Endodermal cell (in vitro differentiated cells): ENCODE data around the gene AARSD1. TPM values are rescaled to one million over a fixed set of nuclear protein-coding genes. Genes with fewer than 3 reads are reported as not detected.

Source experiments
- DNase-seq: peaks from one replicate; pipeline ENCODE4 v3.0.0-alpha.2; 2017
- H3K27ac ChIP-seq: 2 replicates; pipeline ENCODE4 v1.5.1; 2013; ENCODE audit warnings: mild to moderate bottlenecking, low read depth, low read length, moderate library complexity
- H3K27me3 ChIP-seq: 2 replicates; pipeline ENCODE4 v1.6.1; 2013; ENCODE audit warnings: mild to moderate bottlenecking, low read length, moderate library complexity; ENCODE audit not compliant: insufficient read depth, control insufficient read depth, poor library complexity, severe bottlenecking
- H3K36me3 ChIP-seq: 2 replicates; pipeline ENCODE4 v1.7.0; 2013; ENCODE audit warnings: mild to moderate bottlenecking, low read length, moderate library complexity; ENCODE audit not compliant: control insufficient read depth, insufficient read depth
- H3K4me1 ChIP-seq: one replicate; pipeline ENCODE4 v1.7.0; 2013; ENCODE audit warnings: low read length; ENCODE audit not compliant: control insufficient read depth, insufficient read depth
- H3K4me3 ChIP-seq: 2 replicates; pipeline ENCODE4 v1.5.1; 2013; ENCODE audit warnings: mild to moderate bottlenecking, low read length, moderate library complexity
- H3K9ac ChIP-seq: 2 replicates; pipeline ENCODE4 v1.6.1; 2013; ENCODE audit warnings: mild to moderate bottlenecking, low read length, moderate library complexity; ENCODE audit not compliant: poor library complexity, severe bottlenecking; ENCODE audit errors: extremely low read depth
- H3K9me3 ChIP-seq: 2 replicates; pipeline ENCODE4 v1.6.1; 2013; ENCODE audit warnings: mild to moderate bottlenecking, low read length, moderate library complexity; ENCODE audit not compliant: control insufficient read depth
- H3K27ac Mint-ChIP-seq: 2 replicates; pipeline ENCODE4 v1.8.0; 2020; ENCODE audit warnings: mixed read lengths
- H3K27me3 Mint-ChIP-seq: 2 replicates; pipeline ENCODE4 v1.8.0; 2021; ENCODE audit warnings: mild to moderate bottlenecking, mixed read lengths; ENCODE audit not compliant: insufficient read depth
- H3K36me3 Mint-ChIP-seq: 2 replicates; pipeline ENCODE4 v1.8.0; 2020; ENCODE audit warnings: low read depth, mixed read lengths
- H3K4me1 Mint-ChIP-seq: 2 replicates; pipeline ENCODE4 v1.8.0; 2020; ENCODE audit warnings: mixed read lengths
- H3K4me3 Mint-ChIP-seq: 2 replicates; pipeline ENCODE4 v1.8.0; 2020; ENCODE audit warnings: mild to moderate bottlenecking, moderate library complexity, mixed read lengths
- H3K9me3 Mint-ChIP-seq: 2 replicates; pipeline ENCODE4 v1.8.0; 2020; ENCODE audit warnings: mild to moderate bottlenecking, mixed read lengths
- WGBS, 2 experiments: methylation state at CpG; one replicate each; pipeline versions ENCODE4 v1.1.5 to v1.1.7; 2013; ENCODE audit warnings: missing lambda C conversion rate in 2 of 2, mixed read lengths in 1 of 2; ENCODE audit not compliant: insufficient coverage in 1 of 2, insufficient read length in 1 of 2; 5-methylcytosine and 5-hydroxymethylcytosine counted together
- total RNA-seq, 2 donors: library from RNA; stranded (reverse); fragmentation: NEBNext Ultra II Directional in 1 of 2; extraction: Animal tissue kit (Norgen Biotek cat#: 25700) in 1 of 2; gene quantifications; 2 replicates in 1 of 2; 3 replicates in 1 of 2; pipeline ENCODE4 v1.2.1, GENCODE V29; 2021
- TF ChIP-seq, protein P1 (sequence below): fragments of 200-600 bp; sonication (generic); conservative IDR thresholded peaks from 2 replicates; pipeline ENCODE4 v1.5.0; 2021; ENCODE audit warnings: antibody characterized with exemption, mild to moderate bottlenecking

The AARSD1 gene
- total RNA-seq, 2 donors from 2014 or later: 48.7 to 50.9 TPM

DNA sequence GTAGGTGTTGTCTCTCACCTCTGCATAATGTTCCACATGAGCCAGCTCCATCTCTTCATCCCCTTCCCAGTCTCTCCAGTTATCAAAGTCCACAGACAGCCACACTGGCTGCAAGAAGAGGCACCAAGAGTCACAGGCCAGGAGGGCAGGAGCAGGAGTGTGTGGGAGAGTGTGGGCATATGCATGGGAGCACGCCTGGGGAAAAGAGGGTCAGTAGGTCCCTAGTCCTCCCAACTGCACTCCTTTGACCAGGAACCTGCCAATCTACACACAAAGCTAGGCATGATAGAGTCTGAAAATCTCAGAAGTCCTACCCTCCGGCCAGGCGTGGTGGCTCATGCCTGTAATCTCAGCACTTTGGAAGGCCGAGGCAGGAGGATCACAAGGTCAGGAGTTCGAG, 7.3 kb upstream of the AARSD1 start:
- WGBS, 2 experiments: 91 to 92% methylated on average over 5 of the region's 5 CpGs
- H3K27ac Mint-ChIP-seq: no peak overlapping the region
- H3K4me3 Mint-ChIP-seq: no peak overlapping the region

DNA sequence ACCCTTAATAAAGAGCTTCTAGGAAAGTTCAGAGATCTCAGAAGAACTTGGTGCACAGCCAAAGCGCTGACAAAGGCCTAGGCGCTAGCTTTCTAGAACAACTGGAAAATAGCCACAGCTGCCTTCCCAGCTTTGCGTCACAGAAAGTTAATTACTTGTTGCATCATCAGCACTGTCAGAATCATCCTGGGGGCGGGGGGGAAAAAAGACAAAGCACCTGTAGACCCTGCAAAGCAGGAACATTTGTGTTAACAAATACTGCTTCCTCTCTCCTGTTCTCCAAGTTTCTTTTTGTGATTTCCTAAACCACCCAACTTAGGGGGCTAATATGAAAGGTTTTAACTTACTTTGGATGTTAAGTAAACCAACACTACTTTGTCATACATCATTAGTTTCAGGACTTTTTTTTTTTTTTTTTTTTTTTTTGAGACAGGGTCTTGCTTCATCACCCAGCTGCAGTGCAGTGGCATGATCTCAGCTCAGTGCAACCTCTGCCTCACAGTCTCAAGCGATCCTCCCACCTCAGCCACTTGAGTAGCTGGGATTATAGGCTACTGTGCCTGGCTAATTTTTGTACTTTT, 4.8 kb upstream of the AARSD1 start:
- H3K4me1 Mint-ChIP-seq: peaks cover 1% of the 10 kb centered on the region
- H3K9ac ChIP-seq: no peak overlapping the region
- WGBS, 2 experiments: 40 to 80% methylated on average over 1 to 4 of the region's 5 CpGs
- no peak overlapping the region for H3K4me3 ChIP-seq
- no peaks in the 10 kb centered on the region for H3K27me3 Mint-ChIP-seq
- no peak for DNase-seq
- peaks cover 6% of the 10 kb centered on the region for H3K9me3 Mint-ChIP-seq
- H3K4me3 Mint-ChIP-seq: no peak overlapping the region
- no peaks in the 10 kb centered on the region for H3K9me3 ChIP-seq
- H3K27me3 ChIP-seq: no peaks in the 10 kb centered on the region
- H3K36me3 ChIP-seq: peaks cover 5% of the 10 kb centered on the region
- no peak overlapping the region for H3K27ac ChIP-seq
- H3K36me3 Mint-ChIP-seq: peaks cover 10% of the 10 kb centered on the region
- no peaks in the 10 kb centered on the region for H3K4me1 ChIP-seq
- TF ChIP-seq, protein P1, sequence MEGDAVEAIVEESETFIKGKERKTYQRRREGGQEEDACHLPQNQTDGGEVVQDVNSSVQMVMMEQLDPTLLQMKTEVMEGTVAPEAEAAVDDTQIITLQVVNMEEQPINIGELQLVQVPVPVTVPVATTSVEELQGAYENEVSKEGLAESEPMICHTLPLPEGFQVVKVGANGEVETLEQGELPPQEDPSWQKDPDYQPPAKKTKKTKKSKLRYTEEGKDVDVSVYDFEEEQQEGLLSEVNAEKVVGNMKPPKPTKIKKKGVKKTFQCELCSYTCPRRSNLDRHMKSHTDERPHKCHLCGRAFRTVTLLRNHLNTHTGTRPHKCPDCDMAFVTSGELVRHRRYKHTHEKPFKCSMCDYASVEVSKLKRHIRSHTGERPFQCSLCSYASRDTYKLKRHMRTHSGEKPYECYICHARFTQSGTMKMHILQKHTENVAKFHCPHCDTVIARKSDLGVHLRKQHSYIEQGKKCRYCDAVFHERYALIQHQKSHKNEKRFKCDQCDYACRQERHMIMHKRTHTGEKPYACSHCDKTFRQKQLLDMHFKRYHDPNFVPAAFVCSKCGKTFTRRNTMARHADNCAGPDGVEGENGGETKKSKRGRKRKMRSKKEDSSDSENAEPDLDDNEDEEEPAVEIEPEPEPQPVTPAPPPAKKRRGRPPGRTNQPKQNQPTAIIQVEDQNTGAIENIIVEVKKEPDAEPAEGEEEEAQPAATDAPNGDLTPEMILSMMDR: no peak
- peak overlapping the region; percentile 68 for H3K27ac Mint-ChIP-seq

More for the DNA sequence above, 7.3 kb upstream of the AARSD1 start:
- no peaks in the 10 kb centered on the region for H3K4me1 Mint-ChIP-seq
- H3K36me3 ChIP-seq: peaks cover 5% of the 10 kb centered on the region
- H3K4me3 ChIP-seq: no peak overlapping the region
- TF ChIP-seq, protein P1: no peak
- H3K27me3 Mint-ChIP-seq: no peaks in the 10 kb centered on the region
- H3K9ac ChIP-seq: no peak overlapping the region
- no peaks in the 10 kb centered on the region for H3K4me1 ChIP-seq
- H3K9me3 Mint-ChIP-seq: peaks cover 6% of the 10 kb centered on the region
- H3K36me3 Mint-ChIP-seq: peaks cover 14% of the 10 kb centered on the region
- no peaks in the 10 kb centered on the region for H3K27me3 ChIP-seq
- no peaks in the 10 kb centered on the region for H3K9me3 ChIP-seq
- H3K27ac ChIP-seq: no peak overlapping the region
- no peak for DNase-seq

DNA sequence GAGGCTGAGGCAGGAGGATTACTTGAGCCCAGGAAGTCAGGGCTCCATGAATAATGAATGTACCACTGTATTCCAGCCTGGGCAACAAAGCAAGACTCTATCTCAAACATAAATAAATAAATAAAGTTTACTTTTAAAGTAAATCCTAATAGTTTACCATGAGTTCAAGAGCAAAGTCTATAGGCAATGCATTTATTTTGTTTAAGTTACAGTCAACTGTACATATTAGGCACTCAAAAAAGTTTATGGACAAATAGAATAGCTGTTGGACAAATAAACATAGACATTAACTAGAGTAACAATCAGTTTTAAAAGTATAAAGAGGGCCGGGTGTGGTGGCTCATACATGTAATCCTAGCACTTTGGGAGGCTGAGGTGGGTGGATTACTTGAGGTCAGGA, 3.7 kb upstream of the AARSD1 start:
- Histone ChIP-seq H3K27me3 (no peaks in the 10 kb centered on the region), H3K9me3 (no peaks in the 10 kb centered on the region), H3K27ac (no peak overlapping the region), H3K36me3 (peaks cover 6% of the 10 kb centered on the region), H3K9ac (no peak overlapping the region), H3K4me1 (no peaks in the 10 kb centered on the region), H3K4me3 (no peak overlapping the region)
- H3K36me3 Mint-ChIP-seq: peaks cover 14% of the 10 kb centered on the region
- WGBS, 2 experiments: 89 to 100% methylated on average over 1 of the region's 1 CpG
- no peak for DNase-seq
- H3K4me3 Mint-ChIP-seq: no peak overlapping the region
- no peak overlapping the region for H3K27ac Mint-ChIP-seq
- peaks cover 6% of the 10 kb centered on the region for H3K9me3 Mint-ChIP-seq
- TF ChIP-seq, protein P1: no peak
- no peaks in the 10 kb centered on the region for H3K27me3 Mint-ChIP-seq
- peaks cover 7% of the 10 kb centered on the region for H3K4me1 Mint-ChIP-seq
